Stimulated activated CD8-positive, alpha-beta memory T cell treated with anti-CD3 and anti-CD28 coated beads, Interleukin-4, amount 100 ng/mL, for 48 hours (primary cell): ENCODE data around the gene FZD10.

Experiments
- DNase-seq: peaks from one replicate; pipeline ENCODE4 v3.0.0-alpha.2; 2020

The FZD10 gene

GRCh38 chr12:130162267-130162666 lies at the start of gene FZD10:
Gene FZD10, plus strand, starts transcription at chr12:130162464. Its CDS starts 479 bp downstream, at chr12:130162943.
- peak; percentile 46 for DNase-seq

DNA sequence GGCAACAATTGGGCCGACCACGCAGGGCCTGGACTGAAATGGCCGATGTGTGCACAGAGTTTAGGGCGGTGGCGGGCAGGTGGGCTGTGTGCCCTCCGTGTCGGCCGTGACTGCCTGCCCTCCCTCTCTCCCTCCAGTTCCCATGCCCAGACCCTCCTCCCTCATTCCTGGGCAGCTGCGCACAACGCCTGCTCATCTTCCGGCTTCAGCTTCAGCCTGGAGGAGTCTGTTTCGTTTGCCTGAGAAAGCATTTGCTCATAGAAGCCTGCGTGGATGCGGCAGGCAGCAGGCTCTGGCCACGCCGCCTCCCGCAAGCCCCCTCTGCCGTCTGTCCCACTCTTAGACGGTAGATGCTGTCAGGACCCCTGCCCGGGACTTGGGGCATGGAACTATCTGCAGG lies 47.3 kb upstream of the FZD10 start:
- DNase-seq: no peak

DNA sequence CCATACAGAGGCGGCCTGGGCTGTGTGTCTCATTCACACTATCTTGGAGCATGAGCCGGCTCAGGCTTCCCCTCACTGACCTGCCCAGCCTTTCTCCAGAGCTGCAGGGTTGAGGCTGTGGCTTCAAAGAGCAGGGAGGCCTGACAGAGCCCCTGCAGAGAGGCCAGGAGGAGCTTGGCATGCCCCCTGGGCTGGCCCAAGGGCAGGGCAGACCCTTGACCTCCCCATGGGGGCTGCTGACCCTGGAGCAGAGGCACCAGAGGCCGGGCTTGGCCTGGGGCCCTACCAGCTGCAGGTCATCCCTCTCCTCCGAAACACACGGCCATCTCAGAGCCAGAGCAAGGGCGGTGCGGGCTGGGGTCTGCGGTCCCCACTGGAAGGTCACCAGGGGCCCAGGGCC lies 46.6 kb upstream of the FZD10 start:
- no peak for DNase-seq

- DNase-seq: no peak
Measured at GRCh38 chr12:130116791-130117190, 45.5 kb upstream of the FZD10 start.

DNA sequence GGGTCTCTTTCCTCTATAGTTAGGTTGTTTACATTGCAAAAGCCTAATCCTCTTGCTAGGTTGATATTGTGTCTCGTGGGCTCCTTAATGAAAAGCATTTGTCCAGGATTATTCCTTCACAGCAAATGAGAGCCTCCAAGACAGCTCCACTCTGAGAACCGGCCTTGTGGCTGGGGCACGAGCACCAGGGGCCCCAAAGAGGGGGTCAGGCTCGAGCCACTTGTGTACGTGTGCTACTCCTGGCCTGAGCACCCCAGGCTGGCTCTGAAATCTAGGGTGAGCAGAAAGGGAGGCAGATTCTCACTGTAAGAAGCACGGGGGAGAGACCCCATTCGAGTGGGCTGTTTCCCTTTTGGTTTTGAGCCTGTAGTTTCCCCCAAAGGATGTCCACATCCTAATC lies 45.0 kb upstream of the FZD10 start:
- no peak for DNase-seq

GRCh38 chr12:130117701-130118100 lies 44.6 kb upstream of the FZD10 start:
- DNase-seq: no peak

GRCh38 chr12:130118181-130118580 lies 44.1 kb upstream of the FZD10 start:
- DNase-seq: no peak

DNA sequence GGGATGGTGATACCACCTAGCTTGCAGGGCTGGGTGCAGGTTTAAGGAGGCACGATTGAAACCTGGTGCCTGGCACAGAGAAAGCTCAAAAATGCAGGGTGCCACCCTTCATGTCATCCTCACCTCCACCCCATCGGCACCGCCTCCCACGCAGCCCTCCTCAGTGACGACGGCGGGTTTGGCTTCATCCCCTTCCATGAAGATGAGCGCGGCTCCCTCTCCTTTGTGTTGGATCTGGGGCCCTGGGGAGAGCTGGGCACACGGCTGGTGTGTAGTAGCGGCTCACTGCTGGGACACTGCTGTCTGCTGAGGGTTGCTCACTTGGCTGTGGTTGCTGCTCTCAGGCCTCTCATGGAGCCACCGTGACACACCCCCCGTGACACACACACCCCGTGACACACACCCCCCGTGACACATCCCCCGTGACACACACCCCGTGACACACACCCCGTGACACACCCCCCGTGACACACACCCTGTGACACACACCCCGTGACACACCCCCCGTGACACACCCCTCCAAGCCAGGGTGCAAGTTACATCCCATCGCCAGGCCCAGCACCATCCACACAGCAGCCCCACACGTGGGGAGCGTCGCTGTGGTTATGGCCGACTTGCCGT lies 42.9 kb upstream of the FZD10 start:
- DNase-seq: no peak

DNA sequence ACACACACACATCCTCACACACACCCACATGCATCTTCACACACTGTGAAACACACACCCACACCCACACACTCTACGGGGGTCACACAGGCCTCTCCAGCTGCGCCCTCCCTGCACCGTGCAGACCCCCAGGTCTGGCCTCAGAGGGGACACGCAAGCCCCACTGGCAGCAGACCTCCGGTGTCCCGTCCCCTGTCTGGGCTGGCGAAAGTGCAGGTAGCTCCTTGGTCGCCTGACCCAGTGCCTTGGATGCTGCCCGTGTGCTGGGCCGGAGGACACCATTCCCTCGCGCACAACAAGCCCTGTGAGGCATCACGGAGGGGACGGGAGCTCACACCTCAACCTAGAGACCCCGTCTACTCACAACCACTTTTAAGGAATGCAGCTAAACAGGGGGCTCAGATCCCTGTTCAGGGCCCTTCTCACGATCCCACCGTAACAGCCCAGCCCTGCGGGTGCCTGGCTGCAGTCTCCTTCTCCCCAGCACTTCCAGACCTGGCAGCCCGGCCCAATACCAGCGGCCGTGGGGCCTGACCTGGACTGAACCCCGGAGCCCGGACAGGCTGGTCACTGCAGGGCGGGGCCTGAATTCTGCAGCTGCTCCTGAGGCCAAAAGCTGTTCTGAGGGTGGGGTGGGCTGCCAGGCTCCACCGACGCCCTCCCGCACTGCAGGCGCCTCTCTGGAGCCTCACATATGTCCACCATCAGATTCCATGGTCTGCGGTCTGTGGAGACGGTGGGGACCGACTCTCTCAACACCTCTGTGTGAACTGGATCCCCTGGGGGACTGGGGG lies 42.1 kb upstream of the FZD10 start:
- no peak for DNase-seq

- no peak for DNase-seq
Measured at GRCh38 chr12:130121226-130122000, 40.9 kb upstream of the FZD10 start.

GRCh38 chr12:130122356-130122755 lies 39.9 kb upstream of the FZD10 start:
- DNase-seq: no peak

DNA sequence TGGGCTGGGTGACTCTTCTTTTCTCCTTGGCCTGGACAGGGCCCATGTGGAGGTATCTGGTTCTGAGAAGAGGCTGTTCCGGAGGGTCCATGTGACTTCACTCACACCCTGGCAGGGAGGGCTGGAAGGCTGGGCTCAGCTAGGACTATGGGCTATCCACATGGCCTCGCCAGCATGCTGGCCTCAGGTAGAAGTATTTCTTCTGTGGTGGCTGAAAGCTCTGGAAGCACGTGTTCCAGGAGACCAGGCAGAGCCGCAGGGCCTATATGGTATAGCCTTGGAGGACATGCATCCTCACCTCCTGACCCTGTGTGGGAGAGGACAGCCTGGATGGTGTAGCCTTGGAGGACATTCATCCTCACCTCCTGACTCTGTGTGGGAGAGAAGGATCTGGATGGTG lies 38.2 kb upstream of the FZD10 start:
- no peak for DNase-seq

DNA sequence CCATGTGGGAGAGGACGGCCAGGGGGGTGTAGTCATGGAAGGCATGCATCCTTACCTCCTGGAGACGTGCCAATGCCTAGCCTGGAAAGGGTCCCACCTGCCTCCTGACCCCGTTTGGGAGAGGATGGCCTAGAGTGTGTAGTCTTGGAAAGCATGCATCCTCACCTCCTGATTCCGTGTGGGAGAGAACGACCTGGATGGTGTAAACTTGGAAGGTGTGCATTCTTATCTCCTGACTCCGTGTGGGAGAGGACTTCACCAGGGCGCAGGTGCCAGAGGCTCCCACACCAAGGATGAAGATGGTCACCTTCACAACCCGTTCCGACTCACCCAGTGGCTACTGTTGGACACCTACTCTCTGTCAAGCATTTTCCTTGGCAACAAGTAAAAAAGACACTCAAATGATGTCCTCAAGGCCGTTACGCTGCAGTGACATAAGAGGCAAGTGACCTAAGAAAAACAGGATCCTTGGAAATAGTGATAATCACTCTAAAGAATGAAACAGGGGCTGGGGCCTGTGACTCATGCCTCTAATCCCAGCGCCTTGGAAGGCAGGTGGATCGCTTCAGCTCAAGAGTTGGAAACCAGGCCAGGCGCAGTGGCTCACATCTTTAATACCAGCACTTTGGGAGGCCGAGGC lies 37.5 kb upstream of the FZD10 start:
- DNase-seq: no peak

GRCh38 chr12:130126023-130126432 lies 36.2 kb upstream of the FZD10 start:
- no peak for DNase-seq

DNA sequence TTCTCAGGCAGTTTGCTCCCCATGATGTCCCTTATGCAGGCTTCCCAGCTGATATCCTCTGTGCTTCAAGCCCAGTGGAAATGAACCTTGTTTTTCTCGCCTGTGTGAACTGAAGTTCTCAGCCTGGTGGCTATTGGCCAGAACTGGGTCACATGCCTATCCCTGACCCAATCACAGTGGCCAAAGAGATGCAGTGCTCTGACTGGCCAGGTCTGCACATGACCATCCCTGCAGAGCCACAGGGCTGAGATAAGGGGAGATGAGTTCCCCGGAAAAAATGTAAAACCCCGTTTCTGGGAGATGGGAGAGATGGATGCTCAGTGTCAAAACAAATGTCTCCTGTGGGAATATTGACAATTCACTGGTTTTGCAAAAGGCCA lies 34.7 kb upstream of the FZD10 start:
- no peak for DNase-seq

- DNase-seq: no peak
Measured at GRCh38 chr12:130127912-130128789, 34.1 kb upstream of the FZD10 start.

- DNase-seq: no peak
Measured at GRCh38 chr12:130128790-130129735, 33.2 kb upstream of the FZD10 start.

- no peak for DNase-seq
Measured at GRCh38 chr12:130130346-130130745, 31.9 kb upstream of the FZD10 start.

- DNase-seq: no peak
Measured at GRCh38 chr12:130131025-130131424, 31.2 kb upstream of the FZD10 start.

DNA sequence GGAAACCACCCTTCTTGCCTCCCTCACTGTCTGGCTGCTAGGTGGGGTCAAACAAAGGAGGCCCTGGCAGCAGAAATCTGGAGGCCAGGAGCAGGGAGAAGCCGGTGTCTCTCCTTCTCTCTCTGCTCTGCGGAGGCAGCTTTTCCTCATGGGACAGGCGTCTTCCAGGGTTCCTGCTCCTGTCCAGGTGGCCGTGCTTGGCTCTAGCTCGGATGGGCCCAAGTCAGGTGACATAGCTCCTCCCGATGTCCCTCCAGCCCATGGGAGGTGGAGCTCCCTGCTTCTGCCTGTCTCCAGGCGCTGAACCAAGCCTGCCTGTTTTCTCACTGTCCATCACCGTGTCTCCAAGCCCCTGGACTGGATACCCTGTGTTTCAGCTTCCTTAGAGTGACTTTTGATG lies 30.5 kb upstream of the FZD10 start:
- DNase-seq: no peak

- no peak for DNase-seq
Measured at GRCh38 chr12:130132831-130133511, 29.3 kb upstream of the FZD10 start.
